Measurements from ENCODE around the gene ANKH. TPM values are rescaled to one million over a fixed set of nuclear protein-coding genes. Genes with fewer than 3 reads are reported as not detected.
A peak's percentile ranks its signal among the peaks of the same experiment; 100 is the strongest.

The ANKH gene
- total RNA-seq, 1 donor from 2014 or later: 156 TPM

DNA sequence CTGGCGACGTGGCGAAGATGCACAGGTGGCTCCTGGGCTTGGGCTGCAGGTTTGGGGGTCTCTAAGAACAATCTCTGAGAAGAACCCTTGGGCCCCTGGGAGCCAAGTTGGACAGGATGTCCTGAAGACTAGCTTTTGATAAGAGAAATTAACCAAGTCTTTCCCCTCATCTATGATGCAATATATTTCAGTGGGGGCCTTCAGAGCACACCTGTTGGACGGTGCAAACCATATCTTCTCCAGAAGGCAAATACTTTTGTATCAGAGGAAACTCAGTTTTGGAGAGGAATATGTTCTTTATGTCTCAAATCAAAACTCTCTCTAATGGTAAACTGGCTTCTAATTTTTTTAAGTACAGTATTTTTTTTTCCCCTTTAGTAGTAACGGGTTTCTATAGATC, 178.5 kb downstream of the ANKH start:
- intact Hi-C loops (cut with DNase I): no loop called here

DNA sequence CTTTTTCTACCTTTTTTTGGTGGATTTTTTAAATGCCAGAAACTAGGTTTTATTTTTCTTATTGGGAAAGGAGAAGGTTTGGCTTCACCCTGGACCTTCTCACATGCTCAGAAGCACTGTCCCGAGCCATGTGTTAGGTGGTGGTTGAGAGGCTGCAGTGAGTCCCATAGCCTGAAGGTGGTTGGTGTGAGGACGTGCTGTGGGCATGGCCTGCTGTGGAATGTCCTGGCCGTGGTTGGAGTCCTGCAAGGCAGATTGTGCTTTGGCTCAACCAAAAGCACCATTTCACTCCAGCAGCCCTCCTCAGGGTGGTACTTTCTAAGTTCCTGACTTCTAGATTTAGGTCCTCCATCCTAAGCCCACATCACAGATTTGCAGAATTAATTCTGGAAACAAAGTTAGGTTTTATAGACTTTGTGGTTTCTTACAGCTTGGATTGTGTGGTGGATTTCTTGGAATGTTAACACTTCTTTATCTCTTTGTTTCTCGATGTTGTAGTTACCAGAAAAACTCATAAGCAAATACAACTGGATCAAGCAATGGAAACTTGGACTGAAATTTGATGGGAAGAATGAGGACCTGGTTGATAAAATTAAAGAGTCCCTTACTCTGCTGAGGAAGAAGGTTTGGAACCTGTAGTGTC, 184.4 kb downstream of the ANKH start:
- intact Hi-C loops (cut with DNase I): no loop called here
- DNase-seq (ENCODE audit: low spot score) (no peak), ATAC-seq (peak; percentile 43)

More for the DNA sequence above, 178.5 kb downstream of the ANKH start:
- no peak for DNase-seq (ENCODE audit: low spot score)
- ATAC-seq: no peak

DNA sequence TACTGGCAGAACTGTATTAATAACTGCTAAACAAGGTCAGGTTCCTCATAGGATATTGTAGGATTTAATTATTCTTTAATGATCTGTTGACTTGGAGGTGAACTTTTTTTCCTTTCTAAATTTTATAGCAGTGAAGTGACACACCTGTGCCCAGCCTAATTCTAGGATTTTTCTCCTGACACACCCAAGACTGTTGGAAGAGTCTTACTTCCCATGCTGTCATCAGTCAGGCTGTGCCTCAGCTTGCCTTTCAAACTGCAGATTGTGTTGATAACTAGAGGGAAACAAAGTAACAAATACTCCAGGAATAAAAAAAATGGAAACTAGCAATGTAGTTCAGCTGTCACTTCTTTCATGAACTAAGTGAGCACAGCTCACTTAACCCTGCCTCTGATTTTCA, 185.1 kb downstream of the ANKH start:
- ATAC-seq (no peak), DNase-seq (ENCODE audit: low spot score) (no peak)
- intact Hi-C loops (cut with DNase I): no loop called here

DNA sequence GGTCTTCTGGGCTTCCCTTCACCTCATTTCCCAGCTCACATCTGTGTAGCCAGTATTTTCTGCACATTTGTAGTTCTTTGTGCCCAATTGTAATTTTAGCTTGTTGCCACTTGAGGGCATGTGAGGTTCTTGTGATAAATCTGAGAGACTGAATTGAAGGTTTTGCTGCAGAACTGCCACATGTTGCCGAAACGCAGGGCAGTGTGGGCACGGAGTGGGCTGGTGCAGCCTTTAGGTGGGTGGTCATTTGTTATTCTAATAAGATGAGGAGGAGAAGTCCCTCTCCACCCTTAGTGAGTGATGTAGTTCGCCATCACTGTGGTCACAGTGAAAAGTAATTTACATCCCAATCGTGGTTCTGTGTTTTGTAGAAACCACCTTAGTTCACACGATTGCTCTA, 185.8 kb downstream of the ANKH start:
- ATAC-seq (peak; percentile 74), DNase-seq (ENCODE audit: low spot score) (no peak)
- intact Hi-C loops (cut with DNase I): no loop called here

GRCh38 chr5:14684757-14685156, 186.8 kb downstream of the ANKH start:
- ATAC-seq: peak; percentile 32
- intact Hi-C loops (cut with DNase I): no loop called here
- DNase-seq (ENCODE audit: low spot score): no peak

DNA sequence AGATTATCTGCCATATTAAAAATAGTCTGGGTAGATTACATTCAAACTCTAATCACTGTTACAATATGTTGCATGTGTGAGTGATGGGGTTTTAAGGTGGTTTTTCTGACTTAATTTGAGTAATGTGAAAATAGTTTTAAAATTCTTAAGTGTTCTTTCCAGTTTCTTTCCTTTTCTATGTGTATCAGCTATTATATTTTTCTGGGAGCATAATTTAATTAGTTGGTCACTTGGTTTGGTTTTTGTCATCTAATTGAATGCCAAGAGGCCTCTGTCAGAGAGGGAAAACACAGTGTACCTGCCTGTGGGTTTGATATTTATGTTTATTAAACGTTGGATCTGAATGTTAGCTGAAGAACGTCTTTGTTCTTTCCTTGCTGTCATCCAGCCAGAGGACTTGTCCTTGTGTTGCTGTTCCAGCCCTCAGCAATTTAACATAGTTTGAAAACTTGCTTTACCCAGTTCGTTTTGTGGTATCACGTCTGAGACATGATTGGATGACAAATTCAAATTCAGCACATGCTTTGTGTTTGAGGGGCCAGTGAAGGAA, 187.6 kb downstream of the ANKH start:
- ATAC-seq: no peak
- intact Hi-C loops (cut with DNase I): no loop called here

GRCh38 chr5:14681236-14681752, 190.3 kb downstream of the ANKH start:
- DNase-seq (ENCODE audit: low spot score) (no peak), ATAC-seq (no peak)
- intact Hi-C loops (cut with DNase I): no loop called here

More for the DNA sequence above, 187.6 kb downstream of the ANKH start:
- no peak for DNase-seq (ENCODE audit: low spot score)

DNA sequence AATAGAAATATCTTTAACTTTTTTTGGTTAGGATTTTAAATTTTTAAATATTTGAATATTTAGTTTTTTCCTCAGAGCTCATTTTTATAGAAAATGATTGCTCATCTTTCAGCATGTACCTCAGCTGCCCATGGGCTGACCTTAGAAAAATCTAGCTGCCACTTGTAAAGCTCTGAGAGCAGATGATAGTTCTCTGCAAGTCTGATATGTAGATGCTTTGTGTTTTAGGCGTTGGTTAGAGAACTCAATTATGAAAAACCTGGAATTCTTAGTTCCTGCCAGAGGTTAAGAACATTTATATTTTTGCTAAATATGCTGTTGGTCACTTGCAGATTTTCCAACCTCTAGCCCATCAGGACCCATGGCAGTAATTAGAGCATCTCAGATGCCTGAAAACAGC, 192.0 kb downstream of the ANKH start:
- intact Hi-C loops (cut with DNase I): no loop called here
- ATAC-seq: no peak
- DNase-seq (ENCODE audit: low spot score): no peak

- intact Hi-C loops (cut with DNase I): no loop called here
Observed at GRCh38 chr5:14678773-14679334, 192.7 kb downstream of the ANKH start.

DNA sequence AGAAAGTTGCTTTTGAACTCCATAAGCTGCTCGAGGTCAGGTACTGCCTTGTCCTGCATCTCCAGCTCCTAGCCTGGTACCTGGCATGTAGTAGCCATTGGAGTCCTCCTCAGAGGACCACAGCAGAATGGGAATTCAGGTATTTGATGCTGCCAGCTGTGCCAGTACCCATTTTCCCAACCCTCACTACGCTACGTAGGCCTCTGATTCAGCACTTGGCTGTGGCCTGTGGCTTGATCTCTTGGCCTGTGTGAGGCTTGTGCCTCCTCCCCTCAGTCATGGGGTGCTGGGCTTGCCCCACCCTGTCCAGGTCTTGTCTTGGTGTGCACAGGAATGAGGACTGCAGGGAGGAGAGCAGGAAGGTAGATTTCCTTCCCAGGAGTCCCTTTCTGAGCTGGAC, 195.3 kb downstream of the ANKH start:
- ATAC-seq (peak; percentile 78), DNase-seq (ENCODE audit: low spot score) (no peak)
- intact Hi-C loops (cut with DNase I): no loop called here

More at GRCh38 chr5:14678773-14679334, 192.7 kb downstream of the ANKH start:
- DNase-seq (ENCODE audit: low spot score) (no peak), ATAC-seq (no peak)

DNA sequence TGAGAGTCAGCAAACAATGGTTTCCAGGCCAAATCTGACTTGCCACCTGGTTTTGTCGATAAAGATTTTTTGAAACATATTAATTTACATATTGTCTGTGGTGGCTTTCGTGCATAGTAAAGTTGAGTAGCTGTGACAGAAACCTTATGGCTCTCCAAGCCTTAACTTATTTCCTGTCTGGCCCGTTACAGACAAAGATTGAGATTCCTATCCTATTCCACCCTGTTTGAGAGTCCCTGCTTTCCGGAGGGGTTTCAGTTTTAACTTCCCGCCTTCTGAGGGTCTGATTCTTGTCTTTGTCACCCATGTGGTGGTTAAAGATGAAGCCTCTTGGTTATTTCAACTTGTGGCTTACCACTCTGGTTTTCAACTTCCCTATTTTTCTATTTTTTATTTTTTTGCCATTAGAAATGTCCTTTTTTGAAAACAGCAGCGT, 195.7 kb downstream of the ANKH start:
- ATAC-seq: peak; percentile 11
- DNase-seq (ENCODE audit: low spot score): no peak
- intact Hi-C loops (cut with DNase I): no loop called here

DNA sequence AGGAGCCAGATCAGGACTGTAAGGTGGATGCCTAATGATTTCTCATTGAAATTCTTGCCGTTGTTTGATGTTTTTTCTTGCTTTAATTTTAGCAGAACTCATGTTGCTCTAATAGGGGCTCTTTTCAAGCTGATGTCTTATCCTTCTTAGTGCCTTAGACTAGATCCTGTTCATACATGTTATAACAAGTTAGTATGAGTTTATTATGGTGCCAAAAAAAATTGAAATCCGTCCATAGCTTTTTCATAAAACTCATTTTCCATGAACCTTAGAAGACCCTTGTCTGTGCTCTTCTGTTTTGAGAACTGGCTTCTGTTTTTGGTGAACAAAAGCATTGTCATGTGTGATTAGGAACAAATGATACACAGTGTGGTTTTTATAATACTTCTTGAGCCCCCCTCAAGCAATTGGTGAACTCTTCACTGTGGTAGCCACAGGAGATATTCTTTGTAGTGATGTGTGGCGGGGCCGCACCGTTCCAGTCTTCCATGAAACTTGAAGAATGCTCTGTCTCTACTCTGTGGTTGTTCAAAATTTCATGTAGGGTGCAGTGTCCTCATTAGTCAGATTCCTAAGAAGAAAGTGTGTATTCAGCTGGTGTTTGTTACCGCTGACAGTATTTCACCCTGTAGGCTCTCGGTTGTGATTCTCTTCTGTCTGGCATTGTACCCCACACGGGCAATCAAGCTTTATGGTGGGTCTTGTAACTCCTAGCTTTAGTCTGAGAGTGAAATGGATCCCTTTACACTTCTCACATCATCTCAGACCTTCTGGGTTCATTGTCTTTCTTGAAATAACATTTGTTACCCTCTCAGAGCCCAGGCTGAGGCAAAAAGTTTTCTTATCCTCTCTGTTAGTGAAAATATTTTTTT, 196.4 kb downstream of the ANKH start:
- ATAC-seq: peak; percentile 41
- intact Hi-C loops (cut with DNase I): no loop called here
- no peak for DNase-seq (ENCODE audit: low spot score)

GRCh38 chr5:14673443-14673842, 198.1 kb downstream of the ANKH start:
- no peak for ATAC-seq
- intact Hi-C loops (cut with DNase I): no loop called here
- no peak for DNase-seq (ENCODE audit: low spot score)

- DNase-seq (ENCODE audit: low spot score): no peak
- intact Hi-C loops (cut with DNase I): no loop called here
- no peak for ATAC-seq
Observed at GRCh38 chr5:14672484-14673394, 198.8 kb downstream of the ANKH start.

GRCh38 chr5:14672082-14672481, 199.5 kb downstream of the ANKH start:
- intact Hi-C loops (cut with DNase I): no loop called here
- no peak for DNase-seq (ENCODE audit: low spot score)
- ATAC-seq: no peak

- ATAC-seq (no peak), DNase-seq (ENCODE audit: low spot score) (no peak)
- intact Hi-C loops (cut with DNase I): no loop called here
Observed at GRCh38 chr5:14671414-14671813, 200.2 kb downstream of the ANKH start.

DNA sequence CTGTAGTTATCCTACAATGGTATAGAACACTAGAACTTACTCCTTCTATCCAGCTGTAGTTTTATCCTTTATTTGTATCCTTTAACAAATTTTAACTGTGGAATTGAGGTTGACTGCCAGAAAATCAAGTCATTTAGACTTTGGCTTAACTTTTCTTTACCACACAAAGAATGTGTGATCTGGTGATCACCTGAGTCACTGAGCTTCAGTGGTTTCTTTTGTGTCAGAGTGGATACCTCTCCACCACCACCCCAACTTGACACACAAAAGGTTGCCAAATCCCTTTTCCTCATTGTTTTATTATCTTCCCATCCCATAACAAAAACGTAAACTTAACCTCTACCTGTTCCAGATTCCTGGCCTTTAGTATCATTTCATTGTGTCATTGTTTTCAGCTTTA, 201.6 kb downstream of the ANKH start:
- DNase-seq (ENCODE audit: low spot score): no peak
- no peak for ATAC-seq
- intact Hi-C loops (cut with DNase I): no loop called here

GRCh38 chr5:14669415-14669814, 202.2 kb downstream of the ANKH start:
- no peak for DNase-seq (ENCODE audit: low spot score)
- ATAC-seq: no peak
- intact Hi-C loops (cut with DNase I): no loop called here

- no peak for ATAC-seq
- DNase-seq (ENCODE audit: low spot score): no peak
- intact Hi-C loops (cut with DNase I): no loop called here
Observed at GRCh38 chr5:14668181-14668591, 203.4 kb downstream of the ANKH start.

Data from sciatic nerve (tissue), 2 donors.